ENCODE results near the gene ZNF331.

ZNF331 gene

DNA sequence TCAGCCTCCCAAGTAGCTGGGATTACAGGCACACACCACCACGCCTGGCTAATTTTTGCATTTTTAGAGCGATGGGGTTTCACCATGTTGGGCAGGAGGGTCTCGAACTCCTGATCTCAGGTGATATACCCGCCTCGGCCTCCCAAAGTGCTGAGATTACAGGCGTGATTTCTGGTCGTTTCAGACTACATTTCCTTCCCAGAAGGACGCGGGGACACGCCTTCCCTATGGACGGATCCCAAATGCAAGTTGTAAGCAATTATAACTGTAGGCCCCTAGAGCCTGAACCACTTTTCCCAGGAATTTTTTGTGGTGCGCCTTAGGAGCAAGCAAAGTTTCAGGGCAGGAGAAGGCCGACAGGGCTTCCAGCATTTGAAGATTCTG, 17.8 kb upstream of the ZNF331 start:
- intact Hi-C loops (cut with DNase I) = loop anchor here (1.0 kb wide), 1 partner anchor 53 kb away; the partner anchor contains the start of gene ZNF813
- DNase-seq = no peak

DNA sequence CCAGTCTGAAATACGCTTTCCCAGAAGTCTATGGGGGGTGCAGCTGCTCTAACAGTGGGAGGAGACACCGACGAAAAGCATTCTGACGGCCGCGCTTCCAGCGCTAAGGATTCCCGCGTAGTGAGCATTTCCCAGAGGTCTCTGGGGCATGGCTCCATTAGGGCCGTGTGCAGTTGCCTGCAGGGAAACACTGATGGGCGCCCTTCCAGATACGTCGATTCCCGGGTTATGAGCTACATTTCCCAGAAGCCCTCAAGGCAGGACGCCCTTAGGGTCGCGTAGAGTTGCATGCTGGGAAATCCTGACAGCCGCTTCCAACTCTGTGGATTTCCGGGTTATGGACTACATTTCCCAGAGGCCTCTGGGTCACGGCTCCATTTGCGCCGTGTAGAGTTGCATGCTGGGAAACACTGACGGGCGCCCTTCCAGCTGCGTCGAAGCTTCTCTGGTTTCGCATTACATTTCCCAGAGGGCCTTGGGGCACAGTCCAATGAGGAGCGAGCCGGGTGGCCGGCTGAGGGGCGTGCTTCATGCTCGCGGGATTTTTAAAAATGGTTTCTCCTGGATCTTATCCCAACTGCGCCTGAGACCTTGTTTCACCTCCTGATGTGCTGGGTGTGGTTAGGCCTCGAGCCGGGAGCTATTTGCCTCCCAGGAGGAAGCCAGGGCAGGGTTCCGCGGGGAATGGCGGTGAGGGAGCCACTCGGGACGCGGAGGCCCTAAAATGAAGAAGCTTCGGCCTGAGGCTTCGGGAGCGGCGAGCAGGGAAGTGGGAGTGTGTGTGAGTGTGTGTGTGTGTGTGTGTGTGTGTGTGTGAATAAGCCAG, 17.2 kb upstream of the ZNF331 start:
- intact Hi-C loops (cut with DNase I) = loop anchor here (1.0 kb wide), 1 partner anchor 53 kb away; the partner anchor contains the start of gene ZNF813
- peak; percentile 92 to 99 (median 95) for DNase-seq

DNA sequence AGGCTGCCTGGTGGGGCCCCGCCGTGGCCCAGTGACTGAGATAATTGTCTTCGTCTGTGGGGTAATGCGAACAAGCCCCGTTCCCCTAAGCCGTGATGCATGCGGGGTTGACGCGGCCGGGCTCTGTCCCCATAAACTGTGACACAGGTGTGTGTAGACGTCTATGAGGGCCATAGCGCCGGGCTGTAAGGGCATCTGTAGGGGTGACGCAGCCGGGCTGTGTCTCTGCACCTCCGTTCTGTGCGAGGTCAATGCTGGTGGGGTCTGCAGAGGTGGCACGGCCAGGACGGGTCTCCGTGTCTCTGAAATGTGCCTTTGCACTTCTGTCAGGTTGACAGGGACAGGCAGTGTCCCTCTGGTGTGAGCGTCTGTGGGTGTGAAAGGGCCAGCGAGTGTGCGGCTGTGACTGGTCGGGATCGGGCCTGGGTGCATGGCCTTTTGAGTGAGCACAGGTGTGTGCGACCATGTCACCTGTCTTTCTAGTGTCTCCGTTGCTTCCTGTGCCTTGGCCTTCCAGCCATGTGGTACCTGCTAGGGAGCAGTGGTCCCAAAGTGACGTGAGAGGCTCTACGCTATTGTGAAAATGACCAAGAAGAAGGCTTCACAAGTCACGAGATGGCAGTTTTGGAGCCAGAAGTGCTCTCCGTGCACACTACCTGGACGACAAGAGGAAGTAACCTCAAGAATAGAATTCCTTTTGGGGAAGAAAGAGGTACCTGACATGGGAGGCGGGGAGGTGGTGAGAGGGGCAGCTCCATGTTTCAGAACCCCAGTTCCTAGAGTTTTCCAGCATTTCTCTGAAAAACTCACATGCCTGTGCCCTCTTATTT, 16.4 kb upstream of the ZNF331 start:
- intact Hi-C loops (cut with DNase I) = no loop called here
- peak in 1 of 10 donors; percentile 71 for DNase-seq

DNA sequence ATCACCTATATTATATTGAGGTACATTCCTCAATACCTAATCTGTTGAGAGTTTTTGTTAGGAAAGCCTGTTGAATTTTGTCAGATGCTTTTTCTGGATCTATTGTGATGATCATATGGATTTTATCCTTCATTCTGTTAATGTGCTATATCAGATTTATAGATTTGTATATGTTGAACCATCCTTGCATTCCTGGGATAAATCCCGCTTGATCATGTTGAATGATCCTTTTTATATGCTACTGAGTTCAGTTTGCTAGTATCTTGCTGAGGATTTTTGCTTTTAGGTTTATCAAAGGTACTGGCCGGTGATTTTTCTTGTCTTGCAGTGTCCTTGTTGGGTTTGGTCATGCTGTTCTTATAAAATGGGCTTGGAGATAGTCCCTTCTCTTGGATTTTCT, 12.0 kb upstream of the ZNF331 start:
- no peak for DNase-seq
- intact Hi-C loops (cut with DNase I) = no loop called here

DNA sequence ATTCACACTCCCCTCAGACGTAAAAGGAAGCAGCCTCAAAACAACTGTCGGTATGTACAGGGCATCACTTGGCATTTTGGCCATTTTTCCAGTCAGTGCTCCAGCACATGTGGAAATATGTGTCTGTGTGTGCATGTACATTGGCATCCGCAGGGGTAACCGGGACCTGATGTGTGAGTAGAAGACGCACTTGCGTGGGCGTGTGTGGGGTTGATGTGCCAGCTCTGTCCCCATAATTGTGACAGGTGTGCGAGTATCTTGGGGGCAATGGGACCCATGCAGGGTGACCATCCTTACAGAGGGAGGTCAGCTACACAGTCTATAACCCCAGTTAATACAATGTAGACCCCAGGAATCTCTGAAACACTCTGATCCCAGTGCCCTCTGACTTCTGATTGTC, 7.3 kb upstream of the ZNF331 start:
- intact Hi-C loops (cut with DNase I) = no loop called here
- DNase-seq = no peak

DNA sequence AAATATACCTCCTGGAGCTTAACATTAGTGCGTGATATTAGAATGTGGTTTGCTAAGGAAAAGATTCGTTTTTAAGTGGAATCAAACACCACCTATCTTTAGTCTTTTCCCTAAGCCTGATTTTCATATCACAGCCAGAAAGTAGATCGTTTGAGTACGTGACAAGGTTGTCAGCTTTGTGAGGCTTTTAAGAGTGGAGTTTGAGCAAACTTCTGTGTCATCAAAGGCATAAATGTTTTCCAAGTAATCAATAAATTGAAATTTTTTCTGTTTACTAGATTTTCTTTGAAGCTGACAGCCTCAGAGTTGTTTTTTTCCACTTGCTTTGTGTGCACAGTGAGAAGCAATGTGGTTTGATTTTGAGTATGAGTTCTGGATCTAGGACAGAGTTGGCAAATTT, 6.5 kb upstream of the ZNF331 start:
- intact Hi-C loops (cut with DNase I) = no loop called here
- DNase-seq = no peak

DNA sequence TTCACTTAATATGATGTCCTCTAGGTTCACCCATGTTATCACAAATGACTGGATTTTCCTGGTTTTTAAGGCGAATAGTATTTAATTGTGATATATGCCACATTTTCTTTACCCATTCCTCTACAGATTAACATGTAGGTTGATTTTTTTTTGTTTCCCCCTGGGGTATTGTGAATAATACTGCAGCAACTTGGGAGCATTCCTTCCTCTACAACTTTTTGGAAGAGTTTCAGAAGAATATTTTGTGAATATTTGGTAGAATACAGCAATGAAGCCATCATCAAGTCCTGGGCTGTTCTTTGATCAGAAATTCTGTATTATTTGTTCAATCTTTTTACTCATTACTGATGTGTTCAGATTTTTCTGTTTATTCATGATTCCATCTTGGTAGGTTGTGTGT, 5.6 kb upstream of the ZNF331 start:
- DNase-seq = no peak
- intact Hi-C loops (cut with DNase I) = no loop called here

DNA sequence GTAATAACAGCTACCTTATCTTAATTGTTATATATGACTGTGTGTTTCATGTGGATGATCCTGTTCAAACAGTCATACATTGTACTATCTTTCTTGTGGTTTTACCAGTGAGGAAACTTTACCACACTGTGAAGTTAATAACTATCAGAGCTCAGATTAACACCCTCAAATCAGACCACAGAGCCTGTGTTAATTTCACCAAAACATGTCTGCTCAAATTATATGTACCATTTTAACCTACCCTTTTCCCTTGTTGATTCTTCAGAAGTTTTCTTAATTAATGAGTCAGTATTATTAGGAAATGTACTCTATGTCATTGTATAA, 1.8 kb upstream of the ZNF331 start:
- intact Hi-C loops (cut with DNase I) = no loop called here
- no peak for DNase-seq

DNA sequence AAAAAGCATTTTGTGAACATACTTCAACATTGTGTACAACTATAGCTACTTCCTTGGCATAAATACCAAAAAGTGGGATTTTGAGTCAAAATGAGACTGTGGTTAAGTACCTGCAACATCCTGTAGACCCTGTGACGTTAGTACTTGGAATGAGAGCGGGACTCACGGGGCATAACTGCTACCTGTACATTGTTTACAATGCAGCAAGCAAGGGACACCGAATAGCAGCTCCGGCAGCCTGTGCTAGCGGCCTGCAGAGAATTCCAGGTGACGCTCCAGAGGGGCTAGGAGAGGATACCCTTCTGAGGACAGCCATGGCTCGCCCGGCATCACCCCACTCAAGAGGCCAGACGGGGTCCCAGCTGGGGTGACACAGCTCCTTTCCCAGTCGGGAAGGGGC, 824 bp upstream of the ZNF331 start:
- intact Hi-C loops (cut with DNase I) = no loop called here
- no peak for DNase-seq

DNA sequence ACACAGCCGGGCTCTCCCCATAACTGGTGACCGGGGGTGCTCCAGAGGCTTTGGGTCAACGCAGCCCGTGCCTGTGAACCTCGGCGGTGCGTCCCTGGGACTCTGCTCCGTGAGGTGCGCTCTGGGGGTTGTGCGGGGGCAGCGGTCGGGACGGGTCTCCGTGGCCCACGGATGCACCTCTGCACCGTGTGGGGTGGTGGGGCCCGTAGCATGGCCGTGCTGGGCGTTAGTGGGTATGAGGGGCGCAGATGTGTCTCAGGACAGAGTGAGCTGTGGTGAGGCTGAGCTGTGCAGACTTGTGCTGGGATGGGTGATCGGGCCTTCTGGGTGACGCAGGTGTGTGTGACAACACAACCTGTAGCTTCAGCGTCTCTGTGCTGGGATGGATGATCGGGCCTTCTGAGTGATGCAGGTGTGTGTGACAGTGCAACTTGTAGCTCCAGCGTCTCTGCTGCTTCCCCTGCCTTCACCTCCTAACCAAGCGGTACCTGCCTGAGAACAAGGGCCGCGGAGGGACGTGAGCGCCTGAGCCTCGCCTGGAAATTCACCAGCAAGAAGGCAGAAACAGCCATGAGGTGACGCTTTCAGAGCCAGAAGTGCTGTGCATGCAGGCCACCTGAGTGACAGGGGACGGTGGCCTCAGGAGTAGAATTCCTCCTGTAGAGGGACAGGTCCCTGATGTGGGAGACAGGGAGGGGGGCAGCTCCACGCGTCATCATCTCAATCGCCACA, 599 bp downstream of the ZNF331 start:
- peak in 1 of 10 donors; percentile 33 for DNase-seq
- intact Hi-C loops (cut with DNase I) = loop anchor here (2.0 kb wide), 1 partner anchor 16 kb away; no protein-coding TSS in a partner anchor

DNA sequence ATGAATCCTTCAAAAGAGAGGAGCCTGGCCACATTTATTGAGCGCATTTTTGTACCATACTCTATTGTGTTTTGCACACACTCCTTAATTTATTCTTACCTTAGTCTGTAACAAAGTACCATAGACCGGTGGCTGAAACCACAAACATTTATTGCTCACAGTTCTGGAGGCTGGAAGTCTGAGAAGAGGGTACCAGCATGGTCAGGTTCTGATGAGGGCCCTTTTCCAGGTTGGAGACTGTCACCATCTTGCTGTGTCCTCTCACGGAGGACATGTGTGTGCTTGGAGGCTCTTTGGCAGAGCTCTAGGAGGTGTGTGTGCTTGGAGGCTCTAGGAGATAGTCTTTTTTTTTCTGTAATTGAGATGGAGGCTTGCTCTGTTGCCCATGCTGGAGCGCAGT, 2.1 kb downstream of the ZNF331 start:
- intact Hi-C loops (cut with DNase I) = no loop called here
- no peak for DNase-seq

DNA sequence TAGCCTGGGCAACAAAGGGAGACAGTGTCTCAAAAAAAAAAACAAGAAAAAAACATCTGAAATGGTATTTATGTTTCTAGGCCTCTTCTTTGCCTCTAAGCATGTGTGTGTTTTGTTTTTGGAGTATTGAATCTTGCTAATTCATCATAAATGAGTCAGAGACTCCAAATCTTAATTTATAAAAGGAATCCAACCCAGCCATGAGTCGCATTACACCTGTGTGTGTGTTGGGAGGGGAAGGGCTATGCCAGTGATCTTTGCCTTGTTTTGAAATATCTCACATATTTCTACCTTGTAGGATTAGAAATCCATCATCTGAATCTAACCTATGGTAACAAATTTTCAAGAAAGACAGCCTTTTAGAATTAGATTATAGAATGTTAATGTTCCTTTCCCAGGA, 4.0 kb downstream of the ZNF331 start:
- no peak for DNase-seq
- intact Hi-C loops (cut with DNase I) = no loop called here

DNA sequence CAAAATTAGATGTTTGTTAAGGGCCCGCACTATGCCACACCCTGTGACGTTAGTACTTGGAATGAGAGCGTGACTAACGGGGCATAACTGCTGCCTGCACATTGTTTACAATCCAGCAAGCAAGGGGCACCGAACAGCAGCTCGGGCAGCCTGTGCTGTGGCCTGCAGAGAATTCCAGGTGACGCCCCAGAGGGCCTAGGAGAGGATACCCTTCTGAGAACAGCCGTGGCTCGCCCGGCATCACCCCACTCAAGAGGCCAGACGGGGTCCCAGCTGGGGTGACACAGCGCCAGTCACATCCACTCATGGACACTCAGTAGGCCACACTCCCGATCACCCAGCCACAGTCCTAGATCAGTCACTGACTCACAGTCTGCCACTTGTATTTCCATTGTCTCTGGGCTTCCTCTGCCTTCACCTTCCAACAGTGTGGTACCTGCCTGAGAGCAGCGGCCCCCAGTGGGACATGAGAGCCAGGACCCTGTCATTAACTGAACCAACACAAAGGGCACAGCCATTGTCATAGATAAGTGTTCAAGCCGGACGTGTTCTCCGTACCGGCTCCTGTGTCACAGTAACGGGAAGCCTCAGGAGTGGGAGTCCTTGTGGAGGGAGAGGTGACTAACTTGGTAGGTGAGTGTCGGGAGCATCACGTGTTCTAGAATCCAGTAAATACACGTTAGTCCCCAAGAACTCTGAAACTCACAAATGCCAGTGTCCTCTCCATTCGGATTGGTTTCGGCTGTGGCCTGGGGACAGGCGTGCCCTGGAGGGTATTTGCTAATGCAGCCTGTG, 7.5 kb downstream of the ZNF331 start:
- DNase-seq = no peak
- intact Hi-C loops (cut with DNase I) = no loop called here

DNA sequence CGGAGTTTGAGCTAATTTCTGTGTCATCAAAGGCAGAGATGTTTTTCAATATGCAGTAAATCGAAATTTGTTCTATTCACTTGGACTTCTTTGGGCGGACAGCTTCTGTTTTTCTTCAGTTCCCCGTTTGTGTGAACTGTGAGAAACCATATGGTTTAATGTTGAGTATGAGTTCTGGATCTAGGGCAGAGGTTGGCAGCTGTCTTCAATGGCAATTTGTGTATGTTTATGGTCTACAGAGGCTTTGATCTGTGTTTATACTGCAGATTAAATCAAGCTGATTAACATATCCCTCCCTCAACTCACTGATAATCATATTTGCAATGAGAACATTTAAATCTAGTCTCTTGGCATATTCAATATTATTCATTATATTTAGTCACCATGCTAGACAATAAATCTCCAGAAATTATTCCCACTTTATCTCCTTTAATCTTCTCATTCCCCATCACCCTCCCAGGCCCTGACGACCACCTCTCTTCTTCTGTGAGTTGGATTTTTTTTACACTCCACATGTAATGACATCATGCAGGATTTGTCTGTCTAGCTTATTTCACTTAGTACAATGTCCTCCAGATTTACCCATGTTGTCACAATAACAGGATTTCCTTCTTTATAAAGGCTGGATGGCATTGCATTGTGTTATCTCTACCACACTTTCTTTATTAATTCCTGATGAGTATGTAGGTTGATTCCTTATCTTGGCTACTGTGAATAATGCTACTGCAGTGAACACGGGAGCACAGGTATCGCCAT, 9.0 kb downstream of the ZNF331 start:
- intact Hi-C loops (cut with DNase I) = no loop called here
- DNase-seq = no peak

DNA sequence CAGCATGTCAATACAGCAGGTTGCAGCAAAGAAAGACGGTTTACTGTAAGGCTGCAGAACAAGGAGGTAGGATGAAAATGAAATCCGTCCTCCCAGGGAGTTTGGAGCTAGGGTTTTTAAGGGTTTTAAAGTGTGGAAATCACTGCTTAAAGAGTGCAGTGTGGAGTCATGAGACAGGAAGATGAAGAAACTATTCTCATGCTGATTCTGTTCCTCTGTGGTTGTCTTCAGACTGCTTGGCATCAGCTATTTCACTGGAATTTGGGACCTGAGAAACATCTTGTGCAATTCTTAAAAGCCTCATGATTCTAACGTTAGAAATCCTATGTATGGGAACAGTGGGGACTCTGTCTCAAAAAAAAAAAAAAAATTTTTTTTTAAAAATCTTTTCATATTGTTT, 11.4 kb downstream of the ZNF331 start:
- no peak for DNase-seq
- intact Hi-C loops (cut with DNase I) = no loop called here

DNA sequence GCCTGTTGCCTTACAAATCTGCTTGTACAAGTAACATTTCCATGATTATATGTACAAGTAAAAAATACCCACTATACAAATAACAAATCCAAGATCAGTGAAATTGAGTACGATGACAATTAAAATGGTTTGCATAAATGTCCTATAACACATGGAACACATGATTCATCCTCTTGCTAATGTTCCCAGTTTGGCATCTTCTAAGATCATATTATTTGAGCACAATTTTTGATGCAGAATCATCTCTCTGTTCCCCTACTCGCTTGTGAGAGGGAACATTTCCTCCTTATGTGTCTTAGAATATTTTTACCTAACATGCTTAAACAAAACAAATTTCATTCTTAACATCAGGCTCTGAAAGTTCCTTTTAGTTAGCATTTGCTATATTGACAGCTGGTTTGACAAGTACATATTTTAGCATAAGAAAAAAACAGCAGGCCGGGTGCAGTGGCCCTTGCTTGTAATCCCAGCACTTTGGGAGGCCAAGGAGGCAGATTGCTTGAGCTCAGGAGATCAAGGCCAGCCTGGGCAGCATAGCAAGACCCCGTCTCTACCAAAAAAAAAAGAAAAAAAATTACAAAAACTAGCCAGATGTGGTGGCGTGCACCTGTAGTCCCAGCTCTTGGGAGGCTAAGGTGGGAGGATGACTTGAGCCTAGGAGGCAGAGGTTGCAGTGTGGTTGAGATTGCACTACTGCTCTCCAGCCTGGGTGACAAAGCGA, 14.2 kb downstream of the ZNF331 start:
- intact Hi-C loops (cut with DNase I) = no loop called here
- peak in 1 of 10 donors; percentile 28 for DNase-seq

DNA sequence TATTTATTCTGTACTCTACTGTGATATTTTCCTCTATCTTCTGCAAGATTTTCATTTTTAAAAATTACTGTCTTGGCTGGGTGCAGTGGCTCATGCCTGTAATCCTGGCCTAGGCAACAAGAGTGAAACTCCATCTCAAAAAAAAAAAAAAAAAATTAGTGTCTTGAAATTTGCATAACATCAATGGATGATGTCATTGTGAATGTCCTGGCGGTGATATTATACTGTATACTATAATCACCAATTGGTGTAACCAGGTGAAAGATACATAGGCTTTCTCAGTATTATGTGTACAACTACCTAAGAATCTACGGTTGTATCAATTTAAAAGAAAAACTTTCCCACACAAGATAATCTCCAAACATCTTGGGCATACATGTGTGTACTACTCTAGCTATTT, 15.2 kb downstream of the ZNF331 start:
- DNase-seq = no peak
- intact Hi-C loops (cut with DNase I) = no loop called here

DNA sequence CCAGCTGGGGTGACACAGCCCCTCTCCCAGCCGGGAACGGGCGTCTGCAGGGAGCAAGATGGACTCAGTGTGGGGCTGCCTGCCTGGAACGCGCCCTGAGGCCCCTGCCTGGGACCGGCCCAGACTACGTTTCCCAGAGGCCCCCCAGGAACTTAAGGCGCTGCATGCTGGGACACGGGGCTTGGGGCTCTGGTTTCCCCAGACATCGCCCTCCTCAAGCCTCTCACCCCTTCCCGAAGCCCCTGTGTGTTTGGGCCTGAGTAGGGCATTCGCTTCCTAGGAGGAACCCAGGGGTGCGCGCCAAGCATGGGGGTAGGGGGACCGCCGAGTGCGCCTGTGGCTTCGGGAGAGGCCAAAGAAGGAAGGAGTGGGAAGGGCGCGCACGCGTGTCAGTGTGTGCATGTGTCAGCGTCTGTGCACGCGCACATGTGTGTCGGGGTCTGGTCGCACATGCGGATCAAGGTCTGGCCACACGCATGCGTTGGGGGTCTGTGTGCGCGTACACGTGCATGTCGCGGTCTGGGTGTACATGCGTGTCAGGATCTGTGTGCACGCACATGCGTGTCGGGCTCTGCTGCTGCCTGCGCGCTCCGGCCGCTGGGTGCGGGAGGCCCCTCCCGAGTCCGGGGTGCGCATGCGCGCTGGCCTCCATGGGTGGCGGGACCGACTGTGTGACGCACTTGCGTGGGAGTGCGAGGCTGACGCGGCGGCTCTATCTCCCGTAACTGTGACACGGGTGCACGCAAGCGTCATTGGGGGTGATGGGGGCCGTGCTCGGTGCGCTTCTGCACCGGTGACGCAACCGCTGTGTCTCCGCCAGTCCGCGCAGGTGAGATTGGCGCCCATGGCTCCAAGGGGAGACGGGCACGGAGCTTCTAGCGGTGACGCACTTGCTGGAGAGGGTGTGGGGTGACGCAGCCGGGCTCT, 16.2 kb downstream of the ZNF331 start:
- intact Hi-C loops (cut with DNase I) = loop anchor here (2.0 kb wide), 1 partner anchor 15 kb away; the partner anchor contains the start of gene ZNF331
- peak; percentile 72 to 98 (median 84) for DNase-seq
